Sigmoid colon (tissue), 4 donors: ENCODE measurements around the gene GSAP.

Experiments used
- POLR2A ChIP-seq, 2 donors: fragments of 450-650 bp; IDR thresholded peaks; one replicate each; pipeline ENCODE4 v1.6.1; 2016; ENCODE audit warnings: antibody characterized with exemption in 2 of 2, mild to moderate bottlenecking in 2 of 2, moderate library complexity in 2 of 2
- POLR2AphosphoS5 ChIP-seq, 4 donors: sonication (generic); formaldehyde crosslinking; IDR thresholded peaks; one replicate each; pipeline ENCODE4 v1.6.1; 2017; ENCODE audit warnings: antibody characterized with exemption in 4 of 4

DNA sequence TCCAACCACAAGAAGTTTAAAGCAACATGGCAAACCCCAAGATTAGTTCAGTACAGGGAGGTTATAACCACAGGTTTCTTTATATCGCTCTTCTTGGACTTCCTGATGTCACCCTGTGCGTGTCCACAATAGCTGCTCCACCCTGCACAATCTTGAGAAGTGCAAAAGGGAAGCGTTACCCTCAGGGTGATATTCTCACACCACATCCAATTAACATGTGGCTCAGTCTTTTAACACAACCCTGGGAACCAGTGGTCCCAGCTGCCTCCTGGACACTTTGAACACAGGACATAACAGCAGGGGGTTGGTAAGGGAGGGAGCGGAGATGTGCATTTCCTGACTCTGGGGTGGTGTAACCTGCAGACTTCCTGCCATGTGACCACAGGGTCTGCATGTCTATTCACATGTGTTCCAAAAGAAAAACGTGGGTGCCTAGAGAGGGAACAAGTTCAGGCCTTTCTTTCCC, 64.6 kb downstream of the GSAP start:
- TF ChIP-seq POLR2AphosphoS5 (IDR thresholded peaks at IDR 0.05): no peak
- TF ChIP-seq POLR2A (IDR thresholded peaks at IDR 0.05): no peak
